Neural crest cell (in vitro differentiated cells): ENCODE measurements around the gene GAL3ST2. TPM values are rescaled to one million over a fixed set of nuclear protein-coding genes. Genes with fewer than 3 reads are reported as not detected.

Source experiments
- DNase-seq: peaks from one replicate; pipeline ENCODE4 v3.0.0; 2021; ENCODE audit warnings: low read depth, mixed read lengths, low spot score
- H3K27ac Mint-ChIP-seq: one replicate; pipeline ENCODE4 v1.8.0; 2021; ENCODE audit warnings: mild to moderate bottlenecking, mixed read lengths; ENCODE audit not compliant: unreplicated experiment
- H3K27me3 Mint-ChIP-seq: 2 replicates; pipeline ENCODE4 v1.8.0; 2021; ENCODE audit warnings: low read depth, mild to moderate bottlenecking, mixed read lengths
- H3K36me3 Mint-ChIP-seq: 2 replicates; pipeline ENCODE4 v1.8.0; 2021; ENCODE audit warnings: low read depth, mild to moderate bottlenecking, mixed read lengths
- H3K4me1 Mint-ChIP-seq: 2 replicates; pipeline ENCODE4 v1.8.0; 2021; ENCODE audit warnings: mixed read lengths
- H3K4me3 Mint-ChIP-seq: one replicate; pipeline ENCODE4 v1.8.0; 2021; ENCODE audit warnings: mild to moderate bottlenecking, mixed read lengths
- H3K9me3 Mint-ChIP-seq: 2 replicates; pipeline ENCODE4 v1.8.0; 2021; ENCODE audit warnings: mixed read lengths
- total RNA-seq: library from RNA; stranded (reverse); gene quantifications from 2 replicates; pipeline ENCODE4 v1.2.1, GENCODE V29; 2021
- TF ChIP-seq, protein P1 (sequence below): fragments of 200-600 bp; sonication (generic); conservative IDR thresholded peaks from 2 replicates; pipeline ENCODE4 v1.5.0; 2021; ENCODE audit warnings: antibody characterized with exemption, mild to moderate bottlenecking

The GAL3ST2 gene
- total RNA-seq, 1 donor from 2014 or later = 0.28 TPM

DNA sequence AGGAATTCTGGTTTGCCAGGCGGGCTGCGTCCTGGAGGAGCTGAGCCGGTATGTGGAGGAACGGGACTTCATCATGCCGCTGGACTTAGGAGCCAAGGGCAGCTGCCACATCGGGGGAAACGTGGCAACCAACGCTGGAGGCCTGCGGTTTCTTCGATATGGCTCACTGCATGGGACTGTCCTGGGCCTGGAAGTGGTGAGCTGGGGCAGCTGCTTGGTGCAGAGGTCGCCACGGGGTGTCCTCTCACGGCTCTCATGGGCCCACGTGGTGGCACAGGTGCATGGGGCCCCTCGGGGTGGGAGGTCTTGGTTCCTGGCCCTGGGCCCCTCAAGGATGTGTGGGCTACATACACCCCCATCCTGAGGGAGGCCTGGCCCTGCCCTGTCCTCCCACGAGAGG lies 33.0 kb upstream of the GAL3ST2 start:
- H3K36me3 Mint-ChIP-seq = peaks cover 15% of the 10 kb centered on the region
- H3K27me3 Mint-ChIP-seq = no peaks in the 10 kb centered on the region
- no peak overlapping the region for H3K27ac Mint-ChIP-seq
- H3K4me3 Mint-ChIP-seq = no peak overlapping the region
- peaks cover 4% of the 10 kb centered on the region for H3K9me3 Mint-ChIP-seq
- H3K4me1 Mint-ChIP-seq = no peaks in the 10 kb centered on the region
- no peak for DNase-seq
- TF ChIP-seq, protein P1, sequence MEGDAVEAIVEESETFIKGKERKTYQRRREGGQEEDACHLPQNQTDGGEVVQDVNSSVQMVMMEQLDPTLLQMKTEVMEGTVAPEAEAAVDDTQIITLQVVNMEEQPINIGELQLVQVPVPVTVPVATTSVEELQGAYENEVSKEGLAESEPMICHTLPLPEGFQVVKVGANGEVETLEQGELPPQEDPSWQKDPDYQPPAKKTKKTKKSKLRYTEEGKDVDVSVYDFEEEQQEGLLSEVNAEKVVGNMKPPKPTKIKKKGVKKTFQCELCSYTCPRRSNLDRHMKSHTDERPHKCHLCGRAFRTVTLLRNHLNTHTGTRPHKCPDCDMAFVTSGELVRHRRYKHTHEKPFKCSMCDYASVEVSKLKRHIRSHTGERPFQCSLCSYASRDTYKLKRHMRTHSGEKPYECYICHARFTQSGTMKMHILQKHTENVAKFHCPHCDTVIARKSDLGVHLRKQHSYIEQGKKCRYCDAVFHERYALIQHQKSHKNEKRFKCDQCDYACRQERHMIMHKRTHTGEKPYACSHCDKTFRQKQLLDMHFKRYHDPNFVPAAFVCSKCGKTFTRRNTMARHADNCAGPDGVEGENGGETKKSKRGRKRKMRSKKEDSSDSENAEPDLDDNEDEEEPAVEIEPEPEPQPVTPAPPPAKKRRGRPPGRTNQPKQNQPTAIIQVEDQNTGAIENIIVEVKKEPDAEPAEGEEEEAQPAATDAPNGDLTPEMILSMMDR = no peak

DNA sequence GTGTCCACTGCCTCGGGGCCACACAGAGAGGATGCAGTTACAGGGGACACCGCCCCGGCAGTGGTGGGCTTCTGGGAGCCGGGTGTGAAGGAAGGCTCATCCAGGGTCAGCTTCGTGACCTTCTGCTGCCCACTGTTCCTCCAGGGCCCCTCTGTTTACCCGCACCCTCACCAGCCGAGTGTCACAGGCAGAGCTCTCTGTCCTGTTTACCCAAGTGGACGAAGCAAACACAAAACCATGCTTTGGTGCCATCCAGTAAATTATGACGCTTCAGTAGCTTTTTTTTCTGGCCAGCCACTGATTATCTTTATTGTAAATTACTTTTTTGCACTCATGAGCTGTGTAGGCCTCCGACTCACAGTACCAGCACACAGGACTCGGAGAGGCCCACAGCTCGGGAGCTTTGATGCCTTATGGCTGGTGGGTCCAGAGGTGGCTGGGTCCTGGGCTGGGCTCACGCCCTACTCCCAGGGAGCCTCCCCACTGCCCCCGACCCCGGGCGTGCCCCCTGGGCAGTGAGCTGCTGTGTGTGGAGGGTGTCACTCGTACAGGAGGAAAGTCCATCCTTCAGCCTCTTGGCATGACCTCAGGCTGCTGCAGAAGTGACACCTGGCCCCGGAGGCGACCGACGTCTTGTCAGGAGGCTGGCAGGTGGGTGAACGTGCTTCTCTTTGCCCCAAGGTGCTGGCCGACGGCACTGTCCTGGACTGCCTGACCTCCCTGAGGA lies 32.4 kb upstream of the GAL3ST2 start:
- H3K36me3 Mint-ChIP-seq = peaks cover 15% of the 10 kb centered on the region
- TF ChIP-seq, protein P1 = no peak
- H3K27me3 Mint-ChIP-seq = no peaks in the 10 kb centered on the region
- peaks cover 4% of the 10 kb centered on the region for H3K9me3 Mint-ChIP-seq
- no peak overlapping the region for H3K27ac Mint-ChIP-seq
- DNase-seq = no peak
- H3K4me1 Mint-ChIP-seq = no peaks in the 10 kb centered on the region
- H3K4me3 Mint-ChIP-seq = no peak overlapping the region

DNA sequence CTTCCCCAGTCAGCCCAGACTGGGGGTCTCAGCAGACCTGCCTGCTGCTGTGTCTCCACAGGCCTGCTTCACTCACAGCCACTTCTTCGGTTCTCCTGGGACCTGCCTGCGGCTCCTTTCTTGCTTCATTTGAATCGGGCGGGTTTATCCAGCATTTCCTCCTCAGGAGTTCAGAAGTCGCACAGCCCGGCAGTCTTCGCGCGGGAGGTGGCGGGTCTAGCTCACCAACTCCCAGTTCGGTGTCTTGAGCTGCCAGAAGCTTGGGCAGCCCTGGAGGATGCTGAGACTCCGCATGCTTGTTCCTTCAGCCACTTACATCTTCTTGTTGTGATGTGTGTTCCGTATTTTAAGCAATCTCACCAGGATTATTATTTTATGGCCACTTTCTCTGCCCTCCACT lies 31.3 kb upstream of the GAL3ST2 start:
- Mint-ChIP-seq H3K36me3 (peaks cover 17% of the 10 kb centered on the region), H3K9me3 (peaks cover 4% of the 10 kb centered on the region), H3K4me3 (no peak overlapping the region), H3K27me3 (no peaks in the 10 kb centered on the region), H3K27ac (no peak overlapping the region), H3K4me1 (no peaks in the 10 kb centered on the region)
- DNase-seq = no peak
- TF ChIP-seq, protein P1 = no peak

DNA sequence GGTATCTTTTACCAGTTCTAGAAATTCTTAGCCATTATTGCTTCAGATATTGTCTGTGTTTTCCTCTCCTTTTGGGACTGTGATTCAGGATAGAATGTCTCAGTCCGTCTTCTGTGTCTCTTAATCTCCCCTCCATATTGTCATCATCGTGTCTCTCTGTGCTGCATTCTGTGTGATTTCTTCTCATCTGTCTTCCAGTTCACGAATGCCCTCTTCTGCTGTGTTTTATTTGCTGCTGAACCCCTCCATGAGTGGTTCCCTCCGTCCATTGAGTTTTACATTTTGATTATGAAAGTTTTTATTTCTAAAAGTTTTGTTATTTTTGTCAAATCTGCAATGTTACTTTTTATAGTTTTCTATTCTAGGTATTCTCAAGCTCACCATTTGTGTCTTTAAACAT lies 30.5 kb upstream of the GAL3ST2 start:
- DNase-seq = no peak
- H3K4me1 Mint-ChIP-seq = no peaks in the 10 kb centered on the region

DNA sequence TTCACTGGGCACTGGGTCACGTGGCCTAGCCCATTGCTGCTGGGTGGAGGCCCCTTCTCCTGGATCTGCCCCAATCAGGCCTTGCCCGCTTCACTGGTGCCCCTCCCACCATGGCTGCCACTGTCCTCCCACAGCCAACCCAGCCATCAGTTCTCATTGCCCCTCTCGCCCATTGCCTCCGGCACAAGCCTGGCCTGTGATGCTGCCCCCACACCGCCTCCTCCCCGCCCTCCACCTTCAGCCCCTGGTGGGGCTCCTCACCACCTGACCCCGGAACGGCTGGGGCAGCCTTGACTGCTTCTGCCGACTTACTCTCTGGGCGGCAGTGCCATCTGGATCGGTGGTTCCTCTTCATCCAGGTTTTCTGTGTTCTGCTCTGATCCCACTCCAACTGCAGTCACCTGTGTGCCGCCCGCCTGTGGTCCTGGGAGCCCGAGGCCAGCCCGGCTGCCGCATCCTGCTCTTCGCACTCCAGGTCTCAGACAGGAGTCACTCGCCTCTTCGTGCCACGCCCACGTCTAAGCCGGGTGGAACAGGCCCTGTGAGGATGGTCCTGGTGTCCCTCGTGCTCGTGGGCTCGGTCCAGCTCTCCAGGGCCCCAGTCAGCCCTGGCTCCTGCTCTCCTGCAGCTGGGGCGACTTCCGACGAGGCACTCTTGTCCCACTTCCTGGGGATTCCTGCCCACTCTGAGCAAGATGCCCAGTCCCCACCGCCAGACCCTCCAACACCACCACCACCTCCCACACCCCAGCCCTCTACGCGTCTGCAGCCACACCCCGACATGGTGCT lies 28.0 kb upstream of the GAL3ST2 start:
- DNase-seq = no peak
- TF ChIP-seq, protein P1 = no peak
- Mint-ChIP-seq H3K36me3 (peaks cover 17% of the 10 kb centered on the region), H3K27ac (no peak overlapping the region), H3K4me3 (no peak overlapping the region), H3K4me1 (no peaks in the 10 kb centered on the region), H3K27me3 (no peaks in the 10 kb centered on the region), H3K9me3 (peaks cover 4% of the 10 kb centered on the region)

More for the DNA sequence above, 30.5 kb upstream of the GAL3ST2 start:
- H3K36me3 Mint-ChIP-seq = peaks cover 17% of the 10 kb centered on the region
- H3K9me3 Mint-ChIP-seq = peaks cover 4% of the 10 kb centered on the region
- no peak overlapping the region for H3K27ac Mint-ChIP-seq
- no peak overlapping the region for H3K4me3 Mint-ChIP-seq
- H3K27me3 Mint-ChIP-seq = no peaks in the 10 kb centered on the region
- TF ChIP-seq, protein P1 = no peak
